GM18867 (cell line): ENCODE results near the gene ARHGAP1.

Experiments used
- ATAC-seq: cut with Tn5 transposase; IDR thresholded peaks from one replicate; pipeline ENCODE4 v1.9.1; 2021; ENCODE audit warnings: mild to moderate bottlenecking, moderate library complexity; ENCODE audit not compliant: unreplicated experiment

The ARHGAP1 gene

DNA sequence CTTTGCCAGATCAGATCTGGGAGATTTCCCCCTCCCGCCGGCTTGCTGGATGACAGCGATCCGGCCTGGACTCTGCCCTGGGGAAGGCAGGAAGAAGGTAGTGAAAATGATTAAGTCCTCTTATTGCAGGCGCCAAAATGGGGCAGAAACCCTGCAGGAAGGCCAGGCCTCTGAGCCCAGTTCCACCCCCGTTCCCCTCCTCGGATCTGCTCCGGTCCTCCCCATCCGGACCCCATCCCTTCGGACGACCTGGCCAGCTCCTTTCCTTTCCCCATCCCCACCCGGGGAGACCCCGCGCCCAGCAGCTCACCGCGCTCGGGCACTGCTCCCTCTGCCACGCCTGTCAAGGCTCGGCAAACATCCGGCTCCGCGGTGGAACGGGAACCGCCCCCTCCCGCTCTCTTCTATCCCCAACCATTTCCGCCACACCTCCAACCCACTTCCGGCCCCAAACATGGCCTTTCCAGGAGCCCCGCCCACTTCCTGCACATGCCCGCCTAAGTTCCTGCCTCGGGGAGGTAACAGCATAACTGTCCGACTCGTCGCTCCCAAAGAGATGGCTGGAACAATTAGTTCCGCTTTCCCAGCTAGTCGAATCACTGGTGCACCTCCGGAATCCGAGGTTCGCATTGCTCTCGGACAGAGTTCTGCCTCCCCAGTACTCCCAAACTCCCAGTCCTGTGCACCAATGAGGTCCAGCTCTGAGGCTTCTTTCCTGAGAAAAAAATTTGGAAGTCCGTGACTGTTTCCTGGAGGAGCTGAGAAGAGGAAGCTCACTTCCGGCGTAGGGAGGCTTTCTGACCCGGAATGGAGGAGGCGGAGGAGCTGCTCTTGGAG, at the start of gene ARHGAP1, which contains the start of gene ZNF408:
Gene ARHGAP1 (minus strand): TSS at position 379 of the 837 bp plus-strand sequence. CDS start 4,512 bp downstream, outside the sequence.
Gene ZNF408 (plus strand): TSS at position 791 of the 837 bp plus-strand sequence. CDS start 17 bp downstream, at position 808.
- ATAC-seq: peak; percentile 89

DNA sequence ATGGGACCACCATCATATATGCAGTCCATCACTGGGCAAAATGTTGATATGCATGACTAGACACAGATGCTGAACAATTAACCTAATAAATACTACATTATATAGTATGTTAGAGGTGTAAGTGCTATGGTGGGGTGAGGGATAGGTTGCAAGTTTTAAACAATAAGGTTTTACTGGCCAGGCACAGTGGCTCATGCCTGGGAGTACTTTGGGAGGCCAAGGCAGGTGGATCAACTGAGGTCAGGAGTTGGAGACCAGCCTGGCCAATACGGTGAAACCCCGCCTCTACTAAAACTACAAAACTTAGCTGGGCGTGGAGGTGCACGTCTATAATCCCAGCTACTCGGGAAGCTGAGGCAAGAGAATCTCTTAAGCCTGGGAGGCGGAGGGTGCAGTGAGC, 46.7 kb upstream of the ARHGAP1 start:
- ATAC-seq: no peak

GRCh38 chr11:46745995-46746394, 45.6 kb upstream of the ARHGAP1 start:
- no peak for ATAC-seq

DNA sequence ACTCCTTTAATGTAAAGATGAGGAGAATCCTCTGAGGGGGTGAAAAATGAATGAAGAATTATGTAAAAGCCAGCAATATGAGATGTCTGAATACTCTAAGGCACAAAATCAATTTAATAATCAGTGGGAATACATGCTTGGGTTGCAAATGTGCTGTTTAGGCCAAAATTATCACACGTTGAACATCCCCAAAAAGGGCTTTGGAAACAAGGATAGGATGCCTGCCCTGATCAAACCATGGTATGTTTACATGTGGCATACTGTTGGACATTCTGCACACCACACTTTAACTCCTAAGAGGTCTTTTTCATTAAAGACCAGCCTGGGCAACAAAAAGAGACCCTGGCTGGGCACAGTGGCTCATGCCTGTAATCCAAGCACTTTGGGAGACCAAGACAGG, 44.9 kb upstream of the ARHGAP1 start:
- no peak for ATAC-seq

- ATAC-seq: no peak
Observed at GRCh38 chr11:46743693-46744339, 43.4 kb upstream of the ARHGAP1 start.

GRCh38 chr11:46743043-46743442, 42.6 kb upstream of the ARHGAP1 start:
- ATAC-seq: no peak

DNA sequence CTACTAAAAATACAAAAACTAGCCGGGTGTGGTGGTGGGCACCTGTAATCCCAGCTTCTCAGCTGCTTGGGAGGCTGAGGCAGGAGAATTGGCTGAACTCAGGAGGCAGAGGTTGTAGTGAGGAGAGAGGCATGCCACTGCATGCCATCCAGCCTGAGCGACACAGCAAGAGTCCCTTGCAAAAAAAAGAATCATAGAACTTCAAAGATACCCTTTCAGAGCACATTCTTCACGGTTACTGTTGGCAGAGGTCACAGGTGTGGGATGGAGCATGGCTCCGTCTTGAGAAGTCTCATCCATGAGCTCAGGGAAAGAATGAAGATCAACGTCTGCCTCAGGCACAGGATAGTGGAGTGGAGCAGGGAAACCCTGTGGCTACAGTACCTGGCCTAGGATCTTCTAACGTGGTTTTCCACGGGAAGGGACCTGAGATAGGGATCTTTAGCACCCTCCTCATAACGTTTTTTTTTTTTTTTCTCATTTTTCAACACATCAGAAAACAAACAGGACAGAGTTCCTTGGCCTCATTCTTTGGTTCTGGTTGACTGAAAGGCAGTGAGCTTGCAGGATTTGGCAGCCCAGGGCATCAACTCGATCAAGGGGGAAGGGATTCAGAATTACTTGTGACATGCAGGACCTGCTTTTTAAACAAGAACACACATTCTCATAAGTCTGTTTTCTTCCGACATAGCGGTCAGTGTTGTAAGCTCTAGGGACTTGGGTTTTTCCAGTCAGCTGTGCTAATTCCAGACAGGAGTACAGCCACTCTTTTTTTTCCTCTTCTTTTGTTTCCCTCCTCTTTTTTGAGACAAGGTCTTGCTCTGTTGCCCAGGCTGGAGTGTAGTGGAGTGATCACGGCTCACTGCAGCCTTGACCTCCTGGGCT, 41.4 kb upstream of the ARHGAP1 start:
- no peak for ATAC-seq

GRCh38 chr11:46738887-46739286, 38.5 kb upstream of the ARHGAP1 start:
- ATAC-seq: no peak

GRCh38 chr11:46737699-46738098, 37.3 kb upstream of the ARHGAP1 start:
- no peak for ATAC-seq

DNA sequence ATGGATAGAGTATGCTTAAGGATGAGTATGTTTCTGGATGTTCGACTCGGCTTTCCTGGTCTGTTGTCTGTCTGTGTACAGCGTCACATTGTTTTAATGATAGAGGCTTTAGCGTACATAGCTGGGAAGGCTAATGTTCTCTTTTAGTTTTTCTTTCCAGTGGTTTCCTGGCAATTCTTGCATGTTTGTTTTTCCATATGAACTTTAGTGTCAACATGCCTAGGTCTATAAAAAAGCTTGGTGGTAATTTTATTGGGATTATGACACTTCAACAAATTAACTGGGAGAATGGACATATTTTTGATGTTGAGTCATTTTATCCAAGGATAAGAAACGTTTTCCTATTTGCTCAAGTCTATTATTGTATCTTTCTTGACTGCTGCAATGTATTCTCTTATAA, 36.2 kb upstream of the ARHGAP1 start:
- no peak for ATAC-seq

GRCh38 chr11:46736146-46736545, 35.7 kb upstream of the ARHGAP1 start:
- ATAC-seq: no peak

- ATAC-seq: no peak
Observed at GRCh38 chr11:46733234-46733633, 32.8 kb upstream of the ARHGAP1 start.

GRCh38 chr11:46731545-46731944, 31.1 kb upstream of the ARHGAP1 start:
- no peak for ATAC-seq

DNA sequence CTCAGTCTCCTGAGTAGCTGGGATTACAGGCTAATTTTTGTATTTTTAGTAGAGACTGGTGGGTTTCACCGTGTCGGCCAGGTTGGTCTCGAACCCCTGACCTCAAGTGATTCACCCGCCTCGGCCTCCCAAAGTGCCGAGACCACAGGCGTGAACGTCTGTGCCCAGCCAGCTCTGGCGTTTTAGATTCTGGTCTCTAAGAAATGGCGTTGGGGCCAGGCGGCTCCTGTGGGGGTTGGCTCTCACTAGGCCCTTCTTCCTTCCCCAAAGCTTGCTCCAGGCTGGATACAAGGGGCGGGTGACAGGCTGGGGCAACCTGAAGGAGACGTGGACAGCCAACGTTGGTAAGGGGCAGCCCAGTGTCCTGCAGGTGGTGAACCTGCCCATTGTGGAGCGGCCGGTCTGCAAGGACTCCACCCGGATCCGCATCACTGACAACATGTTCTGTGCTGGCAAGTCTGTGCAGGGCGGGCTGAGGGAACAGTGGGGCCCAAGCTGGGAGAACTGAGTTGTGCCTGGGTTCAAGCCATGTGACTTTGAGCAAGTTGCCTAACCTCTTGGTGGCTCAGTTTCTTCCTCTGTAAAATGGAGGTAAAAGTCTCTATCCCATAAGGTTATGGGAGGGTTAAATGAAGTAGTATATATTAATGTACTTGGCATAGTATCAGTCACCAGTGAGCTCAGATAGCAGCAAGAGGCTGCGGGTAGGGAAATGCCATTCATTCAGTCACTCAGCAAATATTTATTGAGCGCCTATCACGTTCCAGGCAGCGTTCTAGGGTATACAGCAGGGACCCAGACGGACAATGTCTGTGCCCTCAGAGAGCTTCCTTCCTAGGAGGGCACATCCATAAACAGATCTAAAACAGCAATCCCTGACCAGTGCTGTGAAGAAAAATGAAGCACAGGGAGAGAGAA, 28.9 kb upstream of the ARHGAP1 start:
- ATAC-seq: no peak

- no peak for ATAC-seq
Observed at GRCh38 chr11:46728659-46729040, 28.2 kb upstream of the ARHGAP1 start.

DNA sequence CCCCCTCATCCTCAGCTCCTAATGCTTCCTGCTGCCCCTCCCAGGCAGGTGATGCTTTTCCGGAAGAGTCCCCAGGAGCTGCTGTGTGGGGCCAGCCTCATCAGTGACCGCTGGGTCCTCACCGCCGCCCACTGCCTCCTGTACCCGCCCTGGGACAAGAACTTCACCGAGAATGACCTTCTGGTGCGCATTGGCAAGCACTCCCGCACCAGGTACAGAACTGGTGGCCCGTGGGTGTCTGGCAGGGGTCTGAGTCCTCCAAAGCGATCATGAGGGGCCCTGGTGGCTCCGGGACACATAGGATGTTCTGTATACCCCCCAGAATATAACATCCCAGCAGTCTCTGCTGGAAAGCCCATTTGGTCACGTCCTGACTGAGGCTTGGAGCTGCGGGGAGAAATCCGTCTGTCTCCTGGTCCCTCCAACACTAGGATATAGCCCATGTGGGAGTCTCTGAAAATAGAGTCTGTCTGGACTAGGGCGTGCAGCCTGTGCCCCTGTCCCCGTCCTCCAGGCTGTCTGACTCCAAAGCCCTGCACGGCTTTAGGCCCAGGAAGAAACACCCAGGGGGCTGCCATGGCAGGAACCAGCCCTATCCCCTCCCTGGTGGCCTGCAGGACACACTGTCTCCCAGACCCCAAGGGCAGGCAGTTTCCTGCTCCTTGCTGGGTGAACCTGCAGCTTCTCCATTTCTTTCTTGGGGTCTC, 27.7 kb upstream of the ARHGAP1 start:
- ATAC-seq: no peak

DNA sequence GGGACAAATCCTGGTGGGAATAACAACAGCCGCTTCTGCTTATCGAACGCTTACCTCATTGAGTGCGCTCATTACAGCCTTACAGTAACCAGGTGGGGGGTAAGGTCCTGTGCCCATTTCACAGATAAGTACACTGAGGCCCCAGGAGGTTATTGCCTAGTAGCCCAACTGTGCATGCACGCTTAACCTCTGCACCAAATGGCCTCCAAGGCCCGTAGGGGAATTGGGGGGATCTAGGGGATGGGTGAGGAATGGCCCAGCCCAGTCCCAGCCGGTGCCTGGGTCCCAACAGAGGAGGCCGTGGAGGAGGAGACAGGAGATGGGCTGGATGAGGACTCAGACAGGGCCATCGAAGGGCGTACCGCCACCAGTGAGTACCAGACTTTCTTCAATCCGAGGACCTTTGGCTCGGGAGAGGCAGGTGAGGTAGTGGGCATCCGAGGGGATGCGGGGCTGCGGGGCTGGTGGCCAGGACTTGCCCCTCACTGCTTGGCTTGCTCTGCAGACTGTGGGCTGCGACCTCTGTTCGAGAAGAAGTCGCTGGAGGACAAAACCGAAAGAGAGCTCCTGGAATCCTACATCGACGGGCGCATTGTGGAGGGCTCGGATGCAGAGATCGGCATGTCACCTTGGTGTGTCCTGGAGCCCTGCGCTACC, 25.9 kb upstream of the ARHGAP1 start:
- no peak for ATAC-seq

DNA sequence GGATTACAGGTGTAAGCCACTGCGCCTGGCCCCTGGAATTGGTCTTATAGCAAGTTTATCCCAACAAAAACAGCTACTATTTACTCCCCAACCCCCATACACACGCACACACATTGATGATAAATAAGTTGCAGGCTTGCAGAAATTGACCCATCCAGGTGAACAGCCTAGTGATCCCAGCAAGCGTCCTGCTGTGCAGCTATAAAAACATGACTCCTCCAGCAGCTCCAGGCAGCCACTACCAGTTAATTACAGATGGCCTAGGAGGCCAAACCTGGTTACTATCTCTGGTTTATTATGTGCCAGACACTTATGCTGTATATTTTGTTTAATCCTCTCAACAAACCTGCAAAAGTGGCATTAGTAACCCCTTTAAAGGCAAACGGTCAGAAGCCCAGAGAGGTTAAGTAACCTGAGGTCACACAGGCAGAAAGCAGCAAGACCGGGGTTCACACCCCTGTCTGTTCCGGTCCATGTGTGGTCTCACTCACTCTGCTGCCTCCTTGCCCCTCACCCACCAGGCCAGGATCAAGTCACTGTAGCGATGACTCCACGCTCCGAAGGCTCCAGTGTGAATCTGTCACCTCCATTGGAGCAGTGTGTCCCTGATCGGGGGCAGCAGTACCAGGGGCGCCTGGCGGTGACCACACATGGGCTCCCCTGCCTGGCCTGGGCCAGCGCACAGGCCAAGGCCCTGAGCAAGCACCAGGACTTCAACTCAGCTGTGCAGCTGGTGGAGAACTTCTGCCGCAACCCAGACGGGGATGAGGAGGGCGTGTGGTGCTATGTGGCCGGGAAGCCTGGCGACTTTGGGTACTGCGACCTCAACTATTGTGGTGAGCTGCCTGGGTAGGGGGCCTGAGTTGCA, 25.2 kb upstream of the ARHGAP1 start:
- no peak for ATAC-seq
